Lower lobe of right lung (tissue), 2 donors: ENCODE data around the gene SPDYE6. TPM values are rescaled to one million over a fixed set of nuclear protein-coding genes. Genes with fewer than 3 reads are reported as not detected.

Experiments used
- ATAC-seq, 2 donors: fragments of 200-7000 bp; cut with Tn5 transposase; one replicate each; pipeline ENCODE4 v1.9.1; 2020 to 2022; ENCODE audit warnings: mild to moderate bottlenecking in 2 of 2, moderate library complexity in 2 of 2
- DNase-seq: peaks from one replicate; pipeline ENCODE4 v3.0.0-alpha.2; 2020
- H3K27ac ChIP-seq: fragments of 200-600 bp; one replicate; pipeline ENCODE4 v1.8.0; 2022
- H3K27me3 ChIP-seq: fragments of 200-600 bp; one replicate; pipeline ENCODE4 v1.8.0; 2022; ENCODE audit warnings: low read depth
- H3K36me3 ChIP-seq: fragments of 200-600 bp; one replicate; pipeline ENCODE4 v1.8.0; 2022; ENCODE audit warnings: mild to moderate bottlenecking
- H3K4me1 ChIP-seq: fragments of 200-600 bp; one replicate; pipeline ENCODE4 v1.8.0; 2022
- H3K4me3 ChIP-seq: fragments of 200-600 bp; one replicate; pipeline ENCODE4 v1.8.0; 2022; ENCODE audit warnings: mild to moderate bottlenecking
- H3K9me3 ChIP-seq: fragments of 200-600 bp; one replicate; pipeline ENCODE4 v1.8.0; 2022
- CTCF ChIP-seq: fragments of 200-600 bp; IDR thresholded peaks from one replicate; pipeline ENCODE4 v1.8.0; 2022; ENCODE audit warnings: antibody characterized with exemption, mild to moderate bottlenecking
- intact Hi-C: fragments of 100-400 bp; cut with DNase I; formaldehyde crosslinking; loops from one replicate; pipeline ENCODE4 v1.11.0; 2022
- microRNA-seq: library from miRNA; unstranded; fragments of <30 nt; microRNA quantifications from one replicate; pipeline ENCODE4 v1.2.0, GENCODE V29; 2020; ENCODE audit warnings: borderline number of aligned reads
- total RNA-seq: library from RNA; stranded (reverse); fragmentation: NEBNext Ultra II Directional; extraction: Animal tissue kit (Norgen Biotek cat#: 25700); gene quantifications from one replicate; pipeline ENCODE4 v1.2.1, GENCODE V29; 2021
- donor health status: DM: no; HTN: yes; CAD: no; lungs with severe emphysema.

Gene SPDYE6
- total RNA-seq, 1 donor from 2014 or later, result not detected

GRCh38 chr7:102296514-102296913 lies 59.7 kb downstream of the SPDYE6 start:
- no peak for ATAC-seq
- Histone ChIP-seq H3K4me1 (no peaks in the 10 kb centered on the region), H3K27me3 (no peaks in the 10 kb centered on the region), H3K4me3 (no peak overlapping the region), H3K27ac (no peak overlapping the region), H3K9me3 (no peaks in the 10 kb centered on the region), H3K36me3 (no peaks in the 10 kb centered on the region)
- DNase-seq, result no peak
- intact Hi-C loops, result no loop called here
- TF ChIP-seq CTCF, result no peak

- no peak for ATAC-seq
- intact Hi-C loops, result no loop called here
- H3K27me3 ChIP-seq, result no peaks in the 10 kb centered on the region
Observed at GRCh38 chr7:102296179-102296438, 60.1 kb downstream of the SPDYE6 start.

More at GRCh38 chr7:102296179-102296438, 60.1 kb downstream of the SPDYE6 start:
- no peaks in the 10 kb centered on the region for H3K36me3 ChIP-seq
- no peak for DNase-seq
- TF ChIP-seq CTCF, result no peak
- H3K4me3 ChIP-seq, result no peak overlapping the region
- H3K4me1 ChIP-seq, result no peaks in the 10 kb centered on the region
- no peaks in the 10 kb centered on the region for H3K9me3 ChIP-seq
- H3K27ac ChIP-seq, result no peak overlapping the region

Small RNAs within 50 kb of the gene (microRNA-seq; reads per million reads assigned to microRNA genes)
- not detected for gene MIR548O

Other genes with a start within 250 kb of the SPDYE6 start
- gene SH2B2, start 69.6 kb downstream of the SPDYE6 start, total RNA-seq, result 17.0 TPM
- 20.3 TPM for gene PRKRIP1, start 39.9 kb upstream of the SPDYE6 start, total RNA-seq
- gene ORAI2, start 77.1 kb upstream of the SPDYE6 start, total RNA-seq, result 29.7 TPM
- gene ALKBH4, start 108.4 kb upstream of the SPDYE6 start, total RNA-seq, result 10.6 TPM
- 19.2 TPM for gene LRWD1, start 108.5 kb upstream of the SPDYE6 start, total RNA-seq
- 37.9 TPM for gene POLR2J, start 122.5 kb upstream of the SPDYE6 start, total RNA-seq
- gene RASA4B, start 161.3 kb upstream of the SPDYE6 start, total RNA-seq, result 22.6 TPM
- 26.9 TPM for gene UPK3BL2, start 187.3 kb upstream of the SPDYE6 start, total RNA-seq
- not detected for gene SPDYE2, start 194.8 kb upstream of the SPDYE6 start, total RNA-seq
- 58.1 TPM for gene POLR2J3, start 216.1 kb upstream of the SPDYE6 start, total RNA-seq